Esophagus muscularis mucosa (tissue), 4 donors: ENCODE data around the gene ANKRD36. TPM values are rescaled to one million over a fixed set of nuclear protein-coding genes. Genes with fewer than 3 reads are reported as not detected.
"Not testable (repeated sequence)": the region's sequence is repeated elsewhere in the genome, so short reads cannot be mapped to it uniquely, and the experiment has no call there.

Source experiments
- DNase-seq: peaks from one replicate; pipeline ENCODE4 v3.0.0-alpha.2; 2017; ENCODE audit errors: extremely low spot score
- H3K27ac ChIP-seq, 4 donors: fragments of 200-600 bp; sonication (generic); replicated peaks in 1 of 4; 1 replicate in 3 of 4; 2 replicates in 1 of 4; pipeline ENCODE4 v1.5.1; 2016 to 2019; ENCODE audit warnings: mild to moderate bottlenecking in 1 of 4
- H3K27me3 ChIP-seq, 4 donors: fragments of 200-600 bp; sonication (generic); one replicate each; pipeline versions ENCODE4 v1.5.1 to v1.6.0; 2016 to 2019
- H3K36me3 ChIP-seq, 4 donors: fragments of 200-600 bp; sonication (generic); one replicate each; pipeline ENCODE4 v1.5.1; 2016 to 2019
- H3K4me1 ChIP-seq, 4 donors: fragments of 200-600 bp; sonication (generic); one replicate each; pipeline ENCODE4 v1.5.1; 2016 to 2019
- H3K4me3 ChIP-seq, 4 donors: fragments of 200-600 bp; sonication (generic); 1 replicate in 2 of 4; 2 replicates in 2 of 4; pipeline ENCODE4 v1.5.1; 2016 to 2019; ENCODE audit warnings: mild to moderate bottlenecking in 4 of 4, moderate library complexity in 1 of 4
- H3K9me3 ChIP-seq, 4 donors: fragments of 200-600 bp; sonication (generic); 1 replicate in 3 of 4; 2 replicates in 1 of 4; pipeline ENCODE4 v1.5.1; 2016 to 2019
- CTCF ChIP-seq, 3 experiments: fragments of 200-600 bp in 2 of 3; fragments of 450-650 bp in 1 of 3; sonication (generic) in 2 of 3; IDR thresholded peaks; one replicate each; pipeline ENCODE4 v1.5.1; 2017 to 2019; ENCODE audit warnings: antibody characterized with exemption in 3 of 3, mild to moderate bottlenecking in 2 of 3, moderate library complexity in 1 of 3
- EP300 ChIP-seq: sonication (generic); formaldehyde crosslinking; IDR thresholded peaks from one replicate; pipeline ENCODE4 v1.6.1; 2017; ENCODE audit warnings: antibody characterized with exemption
- POLR2A ChIP-seq: fragments of 450-650 bp; IDR thresholded peaks from one replicate; pipeline ENCODE4 v1.6.1; 2017; ENCODE audit warnings: antibody characterized with exemption, moderate library complexity, mild to moderate bottlenecking, low read depth
- POLR2AphosphoS5 ChIP-seq, 2 donors: sonication (generic); formaldehyde crosslinking; IDR thresholded peaks; one replicate each; pipeline ENCODE4 v1.6.1; 2017; ENCODE audit warnings: antibody characterized with exemption in 2 of 2
- WGBS: methylation state at CpG from one replicate; pipeline ENCODE4 v1.1.5; 2018; 5-methylcytosine and 5-hydroxymethylcytosine counted together
- intact Hi-C: fragments of 100-400 bp; cut with DNase I; formaldehyde crosslinking; loops from one replicate; pipeline ENCODE4 v1.15.1; 2023
- total RNA-seq, 4 donors: library from RNA; depleted of rRNA; stranded (reverse); fragments of >200 nt; gene quantifications; one replicate each; pipeline versions ENCODE4 v1.1.0 to v1.2.1, GENCODE V29; 2016

Gene ANKRD36
- total RNA-seq, result 10 to 100 TPM in 3 of 4 donors, 1 to 10 TPM in 1; 5.1 to 25.3 (median 12.9) TPM

- WGBS, result 0% methylated on average over 14 of the region's 74 CpGs
- TF ChIP-seq POLR2AphosphoS5 (IDR thresholded peaks at IDR 0.05), result peak; percentile 17 to 61
- peak; percentile 47 to 61 (median 58) for TF ChIP-seq CTCF (IDR thresholded peaks at IDR 0.05)
- Histone ChIP-seq H3K4me3 (peak within 1 kb of the TSS; percentile 64 to 73 (median 69)), H3K27ac (peak within 1 kb of the TSS; percentile 87 to 97 (median 90))
- not testable (repeated sequence) for H3K9me3 ChIP-seq, H3K27me3 ChIP-seq, H3K4me1 ChIP-seq, H3K36me3 ChIP-seq
- intact Hi-C loops, result loop anchor here (5.0 kb wide), 1 partner anchor 101 kb away; no protein-coding TSS in a partner anchor
- DNase-seq, result peak; percentile 94
These were observed at the start of gene ANKRD36 for GRCh38 chr2:97113050-97113881. TSS of gene ANKRD36 (plus strand) at chr2:97113153. CDS start at chr2:97113740, 587 bp downstream.

- H3K27ac ChIP-seq, H3K27me3 ChIP-seq, H3K36me3 ChIP-seq, H3K9me3 ChIP-seq, intact Hi-C loops, H3K4me1 ChIP-seq, H3K4me3 ChIP-seq: not testable (repeated sequence)
- WGBS, result 61% methylated on average over 2 of the region's 5 CpGs
- peak; percentile 57 for DNase-seq
These were observed 46.9 kb upstream of the ANKRD36 start for GRCh38 chr2:97066030-97066429.

- Histone ChIP-seq H3K36me3 (no peaks in the 10 kb centered on the region), H3K27ac (no peak overlapping the region), H3K4me3 (no peak overlapping the region), H3K9me3 (no peaks in the 10 kb centered on the region), H3K27me3 (peaks cover 0 to 7% (median 0%) of the 10 kb centered on the region in 4 donors), H3K4me1 (no peaks in the 10 kb centered on the region)
- TF ChIP-seq EP300 (no peak), CTCF (IDR thresholded peaks at IDR 0.05) (no peak), POLR2A (no peak)
- WGBS, result 87% methylated on average over 5 of the region's 5 CpGs
- peak; percentile 92 for DNase-seq
- intact Hi-C loops, result no loop called here
These were observed 45.5 kb upstream of the ANKRD36 start for GRCh38 chr2:97067279-97068004.

- H3K4me3 ChIP-seq, result no peak overlapping the region
- H3K36me3 ChIP-seq, result no peaks in the 10 kb centered on the region
- H3K27me3 ChIP-seq, result peaks cover 0 to 7% (median 0%) of the 10 kb centered on the region in 4 donors
- H3K4me1 ChIP-seq, result no peaks in the 10 kb centered on the region
- TF ChIP-seq POLR2A, result no peak
- TF ChIP-seq CTCF (IDR thresholded peaks at IDR 0.05), result no peak
- TF ChIP-seq EP300, result no peak
- no peak for TF ChIP-seq POLR2AphosphoS5 (IDR thresholded peaks at IDR 0.05)
- DNase-seq, result peak; percentile 91
- intact Hi-C loops, result no loop called here
- WGBS, result 78% methylated on average over 1 of the region's 1 CpG
- no peaks in the 10 kb centered on the region for H3K9me3 ChIP-seq
- H3K27ac ChIP-seq, result no peak overlapping the region
These were observed 44.9 kb upstream of the ANKRD36 start for GRCh38 chr2:97068074-97068473.

- peak; percentile 17 for DNase-seq
- H3K27ac ChIP-seq, H3K36me3 ChIP-seq, H3K4me1 ChIP-seq, H3K9me3 ChIP-seq, H3K4me3 ChIP-seq, intact Hi-C loops, H3K27me3 ChIP-seq: not testable (repeated sequence)
- WGBS, result no CpG with 5 or more reads among the region's 5 CpGs
These were observed 44.2 kb upstream of the ANKRD36 start for GRCh38 chr2:97068722-97069121.

GRCh38 chr2:97070915-97071314 lies 42.0 kb upstream of the ANKRD36 start:
- H3K27ac ChIP-seq, DNase-seq, H3K9me3 ChIP-seq, intact Hi-C loops, H3K36me3 ChIP-seq, H3K27me3 ChIP-seq, H3K4me1 ChIP-seq, H3K4me3 ChIP-seq: not testable (repeated sequence)
- 44% methylated on average over 1 of the region's 3 CpGs for WGBS

- intact Hi-C loops, H3K27ac ChIP-seq, H3K9me3 ChIP-seq, DNase-seq, H3K4me1 ChIP-seq, H3K36me3 ChIP-seq, H3K27me3 ChIP-seq, H3K4me3 ChIP-seq: not testable (repeated sequence)
- WGBS, result 85% methylated on average over 8 of the region's 8 CpGs
These were observed 35.7 kb upstream of the ANKRD36 start for GRCh38 chr2:97077213-97077612.

GRCh38 chr2:97080855-97081254 lies 32.1 kb upstream of the ANKRD36 start:
- H3K27ac ChIP-seq, H3K9me3 ChIP-seq, DNase-seq, H3K4me1 ChIP-seq, H3K27me3 ChIP-seq, H3K36me3 ChIP-seq, intact Hi-C loops, H3K4me3 ChIP-seq: not testable (repeated sequence)
- 91% methylated on average over 4 of the region's 10 CpGs for WGBS

- H3K9me3 ChIP-seq, H3K4me1 ChIP-seq, H3K27ac ChIP-seq, DNase-seq, H3K27me3 ChIP-seq, H3K36me3 ChIP-seq, H3K4me3 ChIP-seq, intact Hi-C loops: not testable (repeated sequence)
- WGBS, result no CpG with 5 or more reads among the region's 9 CpGs
These were observed 30.7 kb upstream of the ANKRD36 start for GRCh38 chr2:97082206-97082605.
